HG02870 (cell line): ENCODE results near the gene NUF2.
A peak's percentile ranks its signal among the peaks of the same experiment; 100 is the strongest.
"Not testable (repeated sequence)": the region's sequence is repeated elsewhere in the genome, so short reads cannot be mapped to it uniquely, and the experiment has no call there.

Experiments used
- ATAC-seq: cut with Tn5 transposase; IDR thresholded peaks from one replicate; pipeline ENCODE4 v1.9.1; 2021; ENCODE audit warnings: mild to moderate bottlenecking, moderate library complexity; ENCODE audit not compliant: unreplicated experiment

Gene NUF2

GRCh38 chr1:163321311-163322305 lies at the start of gene NUF2:
Gene NUF2, plus strand, starts transcription at chr1:163321954. Its CDS starts 4,098 bp downstream, at chr1:163326052.
- ATAC-seq: peak; percentile 96

DNA sequence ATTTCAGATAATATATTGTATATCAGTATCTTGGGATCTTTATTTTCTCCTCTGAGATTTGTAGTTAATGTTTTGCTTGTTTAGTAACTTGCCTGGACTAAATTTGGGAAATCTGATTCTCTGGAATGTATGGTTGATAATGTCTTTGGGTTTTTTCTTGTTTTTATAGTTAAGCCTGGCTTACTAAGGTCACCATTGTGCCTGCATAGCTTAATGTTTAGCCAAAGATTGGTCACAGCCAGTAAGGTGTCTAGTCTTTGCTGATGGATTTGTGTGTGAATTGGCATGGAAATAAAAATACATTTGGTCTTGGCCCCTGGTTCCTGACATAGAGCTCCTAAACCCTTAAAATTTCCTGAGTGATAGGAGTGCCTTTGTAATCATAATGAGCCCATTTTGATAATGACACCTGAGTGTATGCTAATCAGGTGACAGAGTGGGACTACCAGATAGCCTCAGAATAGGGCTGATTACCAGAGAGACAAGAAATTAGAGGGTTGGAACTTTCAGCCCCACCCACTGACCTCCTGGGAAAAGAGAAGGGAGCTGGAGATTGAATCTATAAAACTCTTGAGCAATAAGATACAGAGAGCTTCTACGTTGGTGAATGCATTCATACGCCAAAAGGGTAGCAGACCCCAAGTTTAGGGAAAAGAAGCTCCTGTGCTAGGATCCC lies 47.9 kb upstream of the NUF2 start:
- ATAC-seq: no peak

DNA sequence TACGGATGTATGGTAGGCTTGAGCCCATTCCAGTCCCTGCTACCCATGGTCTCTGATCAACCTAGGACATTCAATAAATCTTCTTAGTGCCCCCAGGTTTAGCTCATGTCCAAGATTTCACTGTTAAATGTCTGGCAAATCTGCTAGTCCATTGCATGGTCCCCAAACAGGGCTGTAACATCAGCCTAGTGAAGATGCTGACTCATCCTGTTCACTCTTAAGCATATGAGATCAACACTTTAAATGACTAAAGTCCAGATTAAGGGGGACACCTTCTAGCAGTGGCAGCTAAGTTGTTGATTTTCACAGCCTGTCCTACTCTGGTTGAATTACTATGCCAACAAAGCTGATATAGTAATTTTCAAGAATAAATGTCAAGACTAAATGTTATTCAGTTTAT lies 46.5 kb upstream of the NUF2 start:
- no peak for ATAC-seq

- no peak for ATAC-seq
Observed at GRCh38 chr1:163278602-163279001, 43.2 kb upstream of the NUF2 start.

- not testable (repeated sequence) for ATAC-seq
Observed at GRCh38 chr1:163284867-163285266, 36.9 kb upstream of the NUF2 start.

GRCh38 chr1:163290025-163290640 lies 31.6 kb upstream of the NUF2 start:
- ATAC-seq: no peak

GRCh38 chr1:163291461-163291860 lies 30.3 kb upstream of the NUF2 start:
- no peak for ATAC-seq

DNA sequence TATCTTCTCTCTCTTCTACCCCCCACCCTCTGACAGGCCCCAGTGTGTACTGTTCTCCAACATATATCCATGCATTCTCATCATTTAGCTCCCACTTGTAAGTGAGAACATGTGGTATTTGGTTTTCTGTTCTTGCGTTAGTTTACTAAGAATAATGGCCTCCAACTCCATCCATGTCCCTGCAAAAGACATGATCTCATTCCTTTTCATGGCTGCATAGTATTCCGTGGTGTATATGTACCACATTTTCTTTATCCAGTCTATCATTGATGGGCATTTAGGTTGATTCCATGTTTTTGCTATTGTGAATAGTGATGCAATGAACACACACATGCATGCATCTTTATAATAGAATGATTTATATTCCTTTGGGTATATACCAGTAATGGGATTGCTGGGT lies 29.6 kb upstream of the NUF2 start:
- not testable (repeated sequence) for ATAC-seq

DNA sequence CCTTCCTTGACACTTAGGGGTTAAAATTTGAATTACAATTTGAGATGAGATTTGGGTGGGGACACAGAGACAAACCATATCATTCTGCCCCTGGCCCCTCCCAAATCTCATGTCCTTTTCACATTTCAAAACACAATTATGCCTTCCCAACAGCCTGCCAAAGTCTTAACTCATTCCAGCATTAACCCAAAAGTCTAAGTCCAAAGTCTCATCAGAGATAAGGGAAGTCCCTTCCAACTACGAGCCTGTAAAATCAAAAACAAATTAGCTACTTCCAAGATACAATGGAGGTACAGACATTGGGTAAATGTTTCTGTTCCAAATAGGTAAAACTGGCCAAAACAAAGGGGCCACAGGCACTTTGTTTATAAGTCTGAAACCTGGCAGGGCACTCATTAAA lies 28.3 kb upstream of the NUF2 start:
- ATAC-seq: not testable (repeated sequence)

DNA sequence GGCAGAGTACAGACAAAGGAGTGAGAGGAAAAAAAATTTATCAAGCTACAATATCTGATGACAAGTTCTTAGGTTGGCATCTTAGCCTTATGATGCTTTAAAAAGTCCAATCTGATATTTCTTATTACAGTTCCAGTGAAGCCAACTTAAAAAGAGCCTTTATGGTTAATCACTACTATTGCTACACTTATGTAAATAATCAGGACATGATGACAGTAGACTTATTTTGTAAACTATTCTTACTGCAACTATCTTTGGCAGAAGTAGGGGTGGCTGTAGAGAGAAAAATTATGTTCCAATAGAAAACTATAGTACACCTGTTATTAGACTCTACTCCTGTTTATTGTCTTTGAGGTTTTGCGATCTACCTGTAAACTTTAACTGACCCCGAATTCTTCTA lies 25.8 kb upstream of the NUF2 start:
- ATAC-seq: no peak

DNA sequence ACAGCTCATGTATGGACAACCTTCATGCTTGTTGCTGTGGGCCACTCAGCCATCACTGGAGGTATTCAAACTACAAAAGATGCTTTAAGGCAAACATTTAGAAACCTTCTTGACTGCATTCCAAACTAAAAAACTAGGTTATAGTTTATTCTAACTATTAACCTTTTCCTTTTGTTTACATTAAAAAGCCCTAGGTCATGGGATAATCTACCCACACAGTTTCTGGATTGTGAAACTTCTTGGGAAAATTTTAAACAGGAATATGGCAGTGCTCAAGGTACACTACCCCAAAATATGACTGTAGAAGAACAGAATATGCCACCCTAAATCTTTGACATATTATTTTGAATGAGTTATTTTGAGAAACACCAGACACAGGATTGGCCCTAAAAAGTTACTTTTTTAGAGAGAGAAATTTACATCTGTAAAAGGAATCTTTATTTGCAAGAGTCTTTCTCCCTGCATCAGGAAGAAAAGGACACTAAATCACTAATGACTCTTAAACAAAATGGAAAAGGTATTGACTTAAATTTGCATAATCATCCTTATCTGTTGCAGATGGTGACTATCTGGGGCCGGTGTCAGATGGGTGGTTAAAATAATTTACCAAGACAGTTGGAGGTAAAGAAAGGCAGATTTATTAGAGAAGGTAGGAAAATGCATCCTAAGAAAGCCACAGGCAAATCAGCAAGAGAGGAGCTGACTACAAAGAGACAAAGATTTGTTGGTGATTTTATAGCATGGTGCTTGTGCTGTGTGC lies 25.1 kb upstream of the NUF2 start:
- ATAC-seq: no peak

- ATAC-seq: no peak
Observed at GRCh38 chr1:163298365-163298764, 23.4 kb upstream of the NUF2 start.

DNA sequence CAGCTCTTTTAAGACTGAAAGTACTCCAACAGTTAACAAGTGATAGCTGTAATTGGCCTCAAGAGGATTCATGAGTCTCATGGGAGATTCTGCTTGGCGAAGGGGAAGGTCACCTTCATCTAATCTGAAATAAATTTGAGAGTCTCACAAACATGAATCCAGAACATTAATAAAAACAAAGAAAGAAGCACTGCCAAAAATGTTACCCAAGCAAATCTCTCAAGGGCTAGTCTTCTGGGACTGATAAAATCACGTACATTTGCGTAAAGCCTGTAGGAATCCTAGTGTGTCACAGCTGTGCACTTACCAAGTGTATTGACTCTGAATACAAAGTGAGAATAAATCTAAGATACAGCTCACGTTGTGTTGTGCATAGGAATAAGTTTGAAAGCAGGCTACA lies 21.2 kb upstream of the NUF2 start:
- no peak for ATAC-seq

DNA sequence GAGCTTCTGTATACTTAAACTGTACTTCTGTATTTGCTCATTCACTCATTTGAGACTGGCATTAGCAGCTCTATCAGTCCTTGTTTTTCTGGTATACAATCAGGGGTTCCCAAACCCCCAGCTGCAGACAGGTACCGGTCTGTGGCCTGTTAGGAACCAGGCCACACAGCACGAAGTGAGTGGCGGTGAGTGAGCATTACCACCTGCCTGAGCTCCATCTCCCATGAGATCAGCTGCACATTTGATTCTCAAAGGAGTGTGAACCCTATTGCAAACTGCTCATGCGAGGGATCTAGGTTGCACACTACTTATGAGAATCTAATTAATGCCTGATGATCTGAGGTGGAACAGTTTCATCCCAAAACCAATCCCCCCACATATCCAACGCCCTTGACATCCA lies 18.2 kb upstream of the NUF2 start:
- ATAC-seq: no peak

DNA sequence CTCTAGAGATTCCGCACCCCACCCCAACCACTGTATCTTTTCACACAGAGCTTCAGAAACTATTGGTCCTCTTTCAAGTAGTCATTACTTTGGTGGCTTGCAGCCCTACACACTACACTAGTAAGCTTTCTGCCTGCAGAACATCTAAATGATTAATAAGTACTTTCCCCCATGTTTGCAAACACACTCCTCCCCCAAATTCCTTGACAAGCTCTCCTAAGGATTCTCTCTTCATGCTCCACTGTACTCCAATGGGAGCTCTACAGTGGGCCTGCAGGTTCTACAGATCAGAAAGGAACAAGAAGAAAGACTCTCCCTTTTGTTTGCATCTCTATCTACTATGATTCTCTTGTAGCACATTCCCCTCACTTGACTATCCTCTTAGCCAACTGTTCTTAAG lies 16.3 kb upstream of the NUF2 start:
- ATAC-seq: no peak

DNA sequence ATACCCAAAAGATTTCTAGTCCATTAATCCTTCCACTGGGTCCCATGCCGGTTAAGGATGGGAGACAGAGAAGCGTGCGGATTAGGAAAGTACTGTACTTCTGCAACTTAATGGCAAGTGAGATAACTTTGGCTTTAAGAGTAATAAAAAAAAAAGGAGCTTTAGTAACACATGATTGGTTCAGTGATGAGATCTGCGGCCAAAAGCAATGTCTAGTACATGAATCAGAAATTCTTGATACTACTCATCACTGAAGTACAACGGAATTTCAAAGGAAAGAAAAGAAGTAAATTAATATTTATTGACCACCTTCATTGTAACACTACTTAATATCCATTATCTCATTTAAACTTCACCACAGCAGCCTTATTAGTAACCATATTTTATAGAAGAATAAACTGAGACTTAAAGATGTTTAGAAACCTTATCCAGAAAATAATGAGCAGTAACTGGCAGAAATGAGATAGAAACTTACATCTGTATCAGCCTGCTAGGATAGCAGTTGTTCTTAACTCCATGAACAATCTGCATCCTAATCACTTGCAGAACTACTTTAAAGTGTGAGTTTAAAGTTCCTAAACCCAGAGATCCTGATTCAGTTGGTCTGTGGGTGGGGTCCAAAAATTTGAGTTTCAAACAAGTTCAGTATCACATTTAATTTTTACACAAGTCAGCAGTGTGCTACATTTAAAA lies 14.1 kb upstream of the NUF2 start:
- ATAC-seq: peak; percentile 55

DNA sequence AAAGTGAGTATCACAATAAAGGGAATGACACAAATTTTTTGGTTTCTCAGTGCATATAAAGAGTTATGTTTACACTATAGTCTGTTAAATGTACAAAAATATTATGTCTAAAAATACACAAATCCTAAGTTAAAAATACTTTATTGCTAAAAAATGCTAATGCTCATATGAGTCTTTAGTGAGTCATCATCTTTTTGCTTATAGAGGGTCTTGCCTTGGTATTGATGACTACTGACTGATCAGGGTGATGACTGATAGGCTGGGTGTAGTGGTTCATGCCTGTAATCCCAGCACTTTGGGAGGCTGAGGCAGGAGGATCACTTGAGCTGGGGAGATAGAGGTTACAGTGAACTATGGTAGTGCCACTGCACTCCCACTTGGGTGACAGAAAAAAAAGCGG lies 12.9 kb upstream of the NUF2 start:
- no peak for ATAC-seq

GRCh38 chr1:163315773-163316374 lies 5.9 kb upstream of the NUF2 start:
- ATAC-seq: no peak

GRCh38 chr1:163320891-163321290 lies 863 bp upstream of the NUF2 start:
- ATAC-seq: no peak

GRCh38 chr1:163323339-163323738 lies 1.6 kb downstream of the NUF2 start:
- not testable (repeated sequence) for ATAC-seq
